HUES64 (cell line): ENCODE results near the gene KRT33A.

Experiments used
- H3K27ac ChIP-seq: 2 replicates; pipeline ENCODE4 v1.7.0; 2013; ENCODE audit warnings: low read depth, low read length, inconsistent platforms
- H3K27me3 ChIP-seq: 2 replicates; pipeline ENCODE4 v1.6.1; 2013; ENCODE audit warnings: mild to moderate bottlenecking, low read length; ENCODE audit not compliant: insufficient read depth
- H3K36me3 ChIP-seq: 2 replicates; pipeline ENCODE4 v1.6.1; 2013; ENCODE audit warnings: mild to moderate bottlenecking, low read length; ENCODE audit not compliant: insufficient read depth
- H3K4me1 ChIP-seq: 2 replicates; pipeline ENCODE4 v1.6.1; 2013; ENCODE audit warnings: mild to moderate bottlenecking, low read length, moderate library complexity; ENCODE audit not compliant: insufficient read depth
- H3K4me3 ChIP-seq: 2 replicates; pipeline ENCODE4 v1.5.1; 2013; ENCODE audit warnings: mild to moderate bottlenecking, low read length, moderate library complexity
- H3K9ac ChIP-seq: 2 replicates; pipeline ENCODE4 v1.6.1; 2013; ENCODE audit warnings: mild to moderate bottlenecking, low read depth, low read length
- H3K9me3 ChIP-seq: 2 replicates; pipeline ENCODE4 v1.6.1; 2013; ENCODE audit warnings: low read depth, low read length; ENCODE audit not compliant: insufficient read depth
- WGBS: fragments of 150-250, 120-280 bp; methylation state at CpG from one replicate; pipeline ENCODE4 v1.1.7; 2013; ENCODE audit warnings: missing lambda C conversion rate; 5-methylcytosine and 5-hydroxymethylcytosine counted together

Gene KRT33A

DNA sequence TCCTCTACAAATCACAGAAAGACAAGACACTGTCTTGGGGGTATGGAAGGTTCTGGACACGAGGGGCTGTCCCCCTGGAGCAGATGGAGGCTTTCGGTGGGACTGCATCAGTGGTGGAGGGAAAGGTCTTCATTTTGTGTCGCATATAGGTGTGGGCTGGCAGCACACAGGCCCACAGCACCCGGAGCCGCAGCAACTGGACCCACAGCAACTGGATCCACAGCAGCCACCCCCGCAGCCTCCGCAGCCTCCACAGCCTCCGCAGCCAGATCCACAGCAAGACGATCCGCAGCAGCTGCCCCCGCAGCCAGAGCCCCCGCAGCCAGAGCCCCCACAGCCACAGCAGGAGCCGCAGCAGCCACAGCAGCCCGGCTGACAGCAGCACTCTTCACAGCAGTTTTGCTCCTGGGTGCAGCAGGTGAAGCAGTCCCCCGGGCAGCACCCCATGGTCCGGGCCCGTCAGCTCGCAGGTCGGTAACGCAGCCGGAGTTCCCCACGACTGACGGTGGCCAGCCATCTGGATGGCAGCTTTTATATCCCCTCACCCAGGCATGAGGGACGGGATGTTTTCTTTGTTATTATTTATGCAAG is 35.3 kb downstream of the KRT33A start, which contains the start of gene KRTAP17-1:
KRTAP17-1 (minus strand) TSS at position 507 of the 591 bp plus-strand sequence; CDS start at position 447, 60 bp downstream.
- Histone ChIP-seq H3K36me3 (no peaks in the 10 kb centered on the region), H3K27ac (no peak within 1 kb of the TSS), H3K27me3 (no peaks in the 10 kb centered on the region), H3K4me3 (no peak within 1 kb of the TSS), H3K9ac (no peak within 1 kb of the TSS), H3K4me1 (no peaks in the 10 kb centered on the region), H3K9me3 (peaks cover 3% of the 10 kb centered on the region; the same call in 1 of the 2 replicates)
- WGBS: 91% methylated on average over 23 of the region's 24 CpGs

DNA sequence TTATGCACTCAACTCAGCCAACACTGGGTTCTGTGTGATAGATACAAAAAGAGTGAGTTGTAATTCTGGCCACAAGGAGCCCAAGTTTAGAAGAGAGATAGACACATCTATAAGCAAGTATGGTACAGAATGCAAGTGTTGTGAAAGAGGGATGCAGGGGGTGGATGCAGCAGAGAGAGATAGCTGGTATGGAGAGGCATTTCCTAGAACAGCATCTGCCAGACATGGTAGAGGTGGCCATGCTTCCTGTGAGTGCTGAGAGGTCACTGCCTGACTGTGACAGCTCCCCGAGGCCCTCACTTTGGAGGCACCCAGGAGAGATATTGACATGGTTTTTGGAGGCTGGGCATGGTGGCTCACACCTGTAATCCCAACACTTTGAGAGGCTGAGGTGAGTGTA is 39.5 kb downstream of the KRT33A start:
- Histone ChIP-seq H3K9me3 (no peaks in the 10 kb centered on the region), H3K36me3 (no peaks in the 10 kb centered on the region), H3K27me3 (no peaks in the 10 kb centered on the region), H3K9ac (no peak overlapping the region), H3K4me3 (no peak overlapping the region), H3K4me1 (no peaks in the 10 kb centered on the region), H3K27ac (no peak overlapping the region)
- WGBS: 97% methylated on average over 1 of the region's 1 CpG

DNA sequence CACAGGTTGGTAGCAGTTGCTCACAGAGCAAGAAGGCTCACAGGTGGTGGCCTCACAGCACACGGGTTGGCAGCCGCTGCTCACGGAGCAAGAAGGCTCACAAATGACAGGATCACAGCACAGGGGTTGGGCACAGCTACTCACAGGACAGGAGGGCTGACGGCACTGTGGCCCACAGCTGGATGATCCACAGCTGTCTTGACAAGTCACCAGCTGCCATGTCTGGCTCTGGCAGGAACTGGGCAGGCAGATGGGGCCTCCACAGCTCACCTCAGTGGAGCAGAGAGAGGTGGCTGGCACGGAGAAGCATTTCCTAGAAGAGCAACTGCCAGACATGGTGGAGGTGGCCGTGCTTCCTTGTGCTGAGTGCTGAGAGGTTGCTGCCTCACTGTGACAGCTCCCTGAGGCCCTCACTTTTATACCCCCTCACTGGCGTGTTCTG is 41.7 kb downstream of the KRT33A start, which contains the start of gene KRTAP16-1:
KRTAP16-1 (minus strand) TSS at position 392 of the 442 bp plus-strand sequence; CDS start at position 336, 56 bp downstream.
- H3K36me3 ChIP-seq: no peaks in the 10 kb centered on the region
- no peak within 1 kb of the TSS for H3K9ac ChIP-seq
- 92% methylated on average over 7 of the region's 7 CpGs for WGBS
- no peaks in the 10 kb centered on the region for H3K9me3 ChIP-seq
- H3K27me3 ChIP-seq: no peaks in the 10 kb centered on the region
- H3K27ac ChIP-seq: no peak within 1 kb of the TSS
- H3K4me1 ChIP-seq: no peaks in the 10 kb centered on the region
- no peak within 1 kb of the TSS for H3K4me3 ChIP-seq

DNA sequence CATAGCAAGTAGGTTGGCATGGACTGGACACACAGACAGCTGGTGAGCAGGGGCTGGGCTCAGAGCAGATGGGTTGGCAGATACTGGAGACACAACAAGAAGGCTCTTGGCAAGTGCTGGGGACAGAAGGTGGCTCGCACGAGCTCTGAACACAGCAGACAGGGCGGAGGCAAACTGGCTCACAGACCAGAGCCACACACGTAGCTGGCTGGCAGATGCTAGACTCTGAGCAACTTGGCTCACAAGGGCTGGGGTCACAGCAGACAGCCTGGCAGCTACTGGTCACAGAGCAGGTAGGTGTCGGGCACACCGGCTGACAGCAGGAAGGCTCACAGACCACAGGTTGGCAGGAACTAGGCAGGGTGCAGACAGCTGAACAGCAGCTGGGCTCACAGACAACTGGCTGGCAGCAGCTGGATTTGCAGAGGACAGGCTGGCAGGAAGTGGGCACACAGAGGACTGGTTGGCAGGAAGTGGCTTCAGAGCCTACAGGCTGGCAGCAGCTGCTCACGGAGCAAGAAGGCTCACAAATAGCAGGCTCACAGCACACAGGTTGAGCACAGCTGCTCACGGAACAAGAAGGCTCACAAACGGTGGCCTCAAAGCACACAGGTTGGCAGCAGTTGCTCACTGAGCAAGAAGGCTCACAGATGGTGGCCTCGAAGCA is 42.2 kb downstream of the KRT33A start:
- H3K36me3 ChIP-seq: no peaks in the 10 kb centered on the region
- no peak overlapping the region for H3K27ac ChIP-seq

DNA sequence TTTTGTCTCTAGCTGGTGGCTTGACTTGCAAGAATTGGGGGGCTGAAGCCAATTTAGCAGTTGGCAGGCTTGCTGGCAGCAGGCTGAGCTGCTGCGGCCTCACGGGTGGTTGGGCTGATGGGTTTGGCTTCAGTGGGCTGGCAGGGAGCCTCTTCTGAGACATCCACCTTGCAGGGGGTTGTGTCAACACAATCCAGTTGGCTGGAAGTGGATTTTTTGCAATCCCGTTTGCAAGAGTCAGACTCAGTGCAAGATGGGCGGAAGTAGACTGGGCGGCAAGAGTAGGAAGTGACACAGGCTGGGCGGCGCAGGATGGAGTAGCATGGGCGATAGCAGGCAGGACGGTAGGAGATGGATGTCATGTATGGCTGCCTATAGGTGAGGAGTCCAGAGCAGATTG is 43.0 kb downstream of the KRT33A start:
- H3K27ac ChIP-seq: no peak overlapping the region
- H3K36me3 ChIP-seq: no peaks in the 10 kb centered on the region
- WGBS: 89% methylated on average over 9 of the region's 9 CpGs
- no peak overlapping the region for H3K4me3 ChIP-seq
- H3K4me1 ChIP-seq: no peaks in the 10 kb centered on the region
- no peaks in the 10 kb centered on the region for H3K27me3 ChIP-seq
- no peak overlapping the region for H3K9ac ChIP-seq
- H3K9me3 ChIP-seq: no peaks in the 10 kb centered on the region

More for the DNA sequence above, 42.2 kb downstream of the KRT33A start:
- no peaks in the 10 kb centered on the region for H3K4me1 ChIP-seq
- H3K9me3 ChIP-seq: no peaks in the 10 kb centered on the region
- H3K4me3 ChIP-seq: no peak overlapping the region
- H3K27me3 ChIP-seq: no peaks in the 10 kb centered on the region
- H3K9ac ChIP-seq: no peak overlapping the region
- WGBS: 88% methylated on average over 10 of the region's 10 CpGs

DNA sequence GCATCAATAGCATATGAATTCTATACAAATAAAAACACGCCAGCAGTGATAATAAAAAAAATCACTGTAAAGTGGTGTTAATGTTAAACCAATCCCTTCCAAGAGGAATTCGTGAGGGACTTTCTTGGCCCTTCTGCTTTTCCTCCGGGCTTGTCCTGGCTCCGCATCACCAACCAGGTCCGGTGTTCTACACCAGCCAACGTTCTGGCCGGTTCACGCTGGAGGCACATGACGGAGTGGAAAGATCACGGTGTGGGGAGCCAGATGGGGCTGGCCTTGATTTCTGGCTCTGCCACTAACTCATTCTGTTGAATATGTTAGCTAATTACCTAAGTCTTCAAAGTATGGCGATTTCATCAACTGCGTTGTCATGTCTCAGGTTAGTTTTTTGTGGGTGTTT is 46.5 kb downstream of the KRT33A start:
- H3K4me1 ChIP-seq: no peaks in the 10 kb centered on the region
- WGBS: 88% methylated on average over 11 of the region's 12 CpGs
- H3K27me3 ChIP-seq: no peaks in the 10 kb centered on the region
- H3K27ac ChIP-seq: no peak overlapping the region
- H3K9me3 ChIP-seq: no peaks in the 10 kb centered on the region
- H3K9ac ChIP-seq: no peak overlapping the region
- no peaks in the 10 kb centered on the region for H3K36me3 ChIP-seq
- no peak overlapping the region for H3K4me3 ChIP-seq

DNA sequence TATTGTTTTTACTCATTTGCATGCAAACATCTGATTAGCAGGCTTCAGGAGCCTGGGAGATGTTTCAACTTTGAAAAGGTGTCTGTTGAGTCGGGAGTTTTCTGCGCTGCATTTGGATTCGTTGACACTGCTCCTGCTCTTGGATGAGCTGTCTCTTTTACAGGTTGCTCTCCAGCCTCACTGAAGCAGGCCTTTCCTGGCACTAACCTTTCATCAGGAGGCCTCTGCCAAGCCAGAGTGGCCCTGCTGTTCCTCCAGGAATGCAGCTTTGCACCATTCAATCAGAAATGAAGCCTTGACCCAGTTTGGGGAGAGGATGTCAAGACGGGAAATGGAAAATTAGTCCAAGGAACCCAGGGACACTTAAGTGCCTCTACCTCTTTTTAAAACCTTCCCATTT is 47.6 kb downstream of the KRT33A start:
- H3K36me3 ChIP-seq: no peaks in the 10 kb centered on the region
- no peaks in the 10 kb centered on the region for H3K4me1 ChIP-seq
- no peak overlapping the region for H3K4me3 ChIP-seq
- H3K27ac ChIP-seq: no peak overlapping the region
- 96% methylated on average over 4 of the region's 4 CpGs for WGBS
- H3K27me3 ChIP-seq: no peaks in the 10 kb centered on the region
- H3K9me3 ChIP-seq: no peaks in the 10 kb centered on the region
- no peak overlapping the region for H3K9ac ChIP-seq

DNA sequence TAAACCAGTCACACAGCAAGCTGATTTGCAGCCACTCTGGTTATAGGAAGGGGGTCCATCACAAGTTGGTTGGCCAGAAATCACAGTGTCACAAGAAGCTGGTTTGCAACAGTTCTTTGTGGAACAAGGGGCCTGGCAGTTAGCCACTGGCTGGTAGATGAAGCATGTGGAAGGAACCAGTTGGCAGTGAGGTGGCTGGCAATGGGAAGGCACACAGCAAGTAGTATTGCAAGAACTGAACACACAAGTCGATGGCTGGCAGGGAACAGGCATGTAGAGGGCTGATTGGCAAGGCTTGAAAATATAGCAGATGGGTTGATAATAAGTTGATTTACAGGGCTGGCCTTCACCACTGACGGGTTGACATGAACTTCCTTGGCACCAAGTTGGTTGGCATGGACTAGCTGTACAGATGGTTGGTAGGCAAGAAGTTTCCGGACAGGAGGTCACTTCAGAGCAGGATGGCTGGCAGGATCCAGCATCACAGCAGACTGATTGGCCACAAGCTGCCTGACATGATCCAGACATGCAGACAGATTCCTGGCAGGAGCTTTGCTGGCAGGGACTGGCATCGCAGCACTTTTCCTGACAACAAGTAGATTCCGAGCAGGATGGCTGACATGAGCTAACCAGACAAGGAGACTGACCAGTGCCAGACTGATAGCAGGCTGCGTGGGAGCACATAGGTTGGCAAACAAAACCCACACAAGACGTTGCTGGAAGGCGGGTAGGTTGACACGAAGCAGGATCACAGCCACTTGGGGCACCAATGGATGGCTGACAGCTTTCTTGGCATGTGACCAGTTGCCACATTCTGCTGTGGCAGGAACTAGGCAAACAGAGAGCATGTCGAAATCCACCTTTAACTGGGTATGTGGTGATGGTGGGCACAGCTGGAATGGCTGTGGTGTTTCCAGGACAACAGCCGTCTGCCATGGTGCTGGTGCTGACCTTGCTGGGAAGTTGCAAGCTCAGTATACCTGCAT is 48.4 kb downstream of the KRT33A start, which contains the start of gene KRTAP29-1:
KRTAP29-1 (minus strand) TSS at position 936 of the 986 bp plus-strand sequence; CDS start at position 936, 0 bp downstream.
- Histone ChIP-seq H3K27me3 (no peaks in the 10 kb centered on the region), H3K4me3 (no peak within 1 kb of the TSS), H3K27ac (no peak within 1 kb of the TSS), H3K9me3 (no peaks in the 10 kb centered on the region), H3K4me1 (no peaks in the 10 kb centered on the region), H3K36me3 (no peaks in the 10 kb centered on the region), H3K9ac (no peak within 1 kb of the TSS)
- 86% methylated on average over 11 of the region's 11 CpGs for WGBS

DNA sequence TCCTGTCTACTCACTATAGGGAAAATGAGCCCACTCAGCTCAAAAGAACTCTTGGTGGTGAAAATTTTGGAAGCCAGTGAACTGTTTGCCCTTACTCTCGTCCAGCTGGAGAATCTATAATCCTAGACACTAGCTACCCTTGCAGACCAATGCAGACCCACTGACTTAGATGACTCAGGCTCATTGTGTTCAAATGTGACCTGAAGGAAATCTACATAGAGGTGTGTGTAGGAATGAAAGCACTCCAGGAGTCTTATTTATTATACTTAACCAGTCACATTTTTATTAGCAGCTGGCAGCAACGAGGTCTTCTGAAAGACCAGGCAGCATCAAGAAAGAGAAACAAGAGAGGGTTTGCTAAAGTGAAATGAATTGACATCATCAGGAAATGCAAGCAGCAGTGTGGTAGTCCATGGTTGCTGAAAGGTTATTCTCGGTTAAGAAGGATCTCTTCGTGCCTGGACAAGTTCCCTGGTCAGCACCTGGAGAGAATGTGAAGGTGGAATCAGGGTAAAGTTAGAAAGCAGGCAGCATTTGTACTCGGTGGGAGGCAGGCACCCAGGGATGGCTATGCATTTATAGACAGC is 49.3 kb downstream of the KRT33A start:
- H3K4me3 ChIP-seq: no peak overlapping the region
- no peaks in the 10 kb centered on the region for H3K36me3 ChIP-seq
- no peak overlapping the region for H3K9ac ChIP-seq
- H3K27me3 ChIP-seq: no peaks in the 10 kb centered on the region
- no peaks in the 10 kb centered on the region for H3K9me3 ChIP-seq
- no peak overlapping the region for H3K27ac ChIP-seq
- 87% methylated on average over 5 of the region's 5 CpGs for WGBS
- H3K4me1 ChIP-seq: no peaks in the 10 kb centered on the region

DNA sequence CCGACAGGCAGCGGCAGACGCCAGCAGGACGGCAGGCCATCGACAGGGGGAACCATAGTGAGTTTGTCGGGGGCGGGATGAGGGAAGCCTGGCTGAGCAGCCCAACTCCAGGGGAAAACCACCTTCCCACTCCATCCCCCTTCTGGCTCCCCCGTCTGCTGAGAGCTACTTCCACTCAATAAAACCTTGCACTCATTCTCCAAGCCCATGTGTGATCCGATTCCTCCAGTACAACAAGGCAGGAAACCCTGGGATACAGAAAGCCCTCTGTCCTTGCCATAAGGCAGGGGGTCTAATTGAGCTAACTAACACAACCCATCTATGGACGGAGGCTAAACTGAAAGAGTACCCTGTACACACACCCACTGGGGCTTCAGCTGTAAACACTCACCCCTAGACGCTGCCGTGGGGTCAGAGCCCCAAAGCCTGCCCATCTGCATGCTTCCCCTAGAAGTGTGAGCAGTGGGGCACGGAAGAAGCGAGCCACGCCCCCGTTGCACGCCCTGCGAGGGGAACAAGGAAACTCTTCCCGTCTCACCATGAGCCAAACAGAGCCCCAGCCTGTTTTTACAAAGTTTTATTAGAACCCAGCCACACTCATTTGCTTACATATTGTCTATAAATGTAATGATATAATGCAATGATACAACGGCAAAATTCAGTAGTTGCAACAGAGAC is 52.0 kb downstream of the KRT33A start:
- H3K27me3 ChIP-seq: no peaks in the 10 kb centered on the region
- H3K9ac ChIP-seq: no peak overlapping the region
- H3K9me3 ChIP-seq: no peaks in the 10 kb centered on the region
- no peaks in the 10 kb centered on the region for H3K4me1 ChIP-seq
- no peak overlapping the region for H3K4me3 ChIP-seq
- WGBS: 86% methylated on average over 19 of the region's 20 CpGs
- no peaks in the 10 kb centered on the region for H3K36me3 ChIP-seq
- H3K27ac ChIP-seq: no peak overlapping the region
